Measurements from ENCODE around the gene CEACAM4.
A peak's percentile ranks its signal among the peaks of the same experiment; 100 is the strongest.
"Not testable (repeated sequence)": the region's sequence is repeated elsewhere in the genome, so short reads cannot be mapped to it uniquely, and the experiment has no call there.

CEACAM4 gene

DNA sequence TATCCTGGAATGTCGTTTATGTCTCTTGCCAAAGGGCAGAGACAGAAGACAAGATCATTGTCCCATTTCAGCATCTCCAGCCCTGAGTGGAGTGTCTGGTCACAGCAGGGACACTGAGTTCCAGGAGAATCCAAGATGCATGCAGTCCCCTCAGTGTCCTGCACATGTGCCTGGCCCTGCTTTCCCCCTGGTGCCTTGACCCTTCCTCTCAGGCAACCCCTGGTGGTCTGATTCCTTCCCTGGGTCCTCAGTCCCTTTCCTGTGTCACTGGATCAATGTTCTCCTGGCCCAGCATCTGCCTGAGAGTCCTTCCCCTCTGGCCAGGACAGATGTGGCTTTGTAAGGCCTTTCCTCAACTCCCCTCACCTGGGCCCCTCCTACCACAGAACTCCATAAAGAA is 41.9 kb downstream of the CEACAM4 start:
- TF ChIP-seq POLR2A (IDR thresholded peaks at IDR 0.05; ENCODE audit: low read length): no peak
- no peak for TF ChIP-seq GATA1 (IDR thresholded peaks at IDR 0.05; ENCODE audit: low read depth, low read length)
- no peak for DNase-seq

DNA sequence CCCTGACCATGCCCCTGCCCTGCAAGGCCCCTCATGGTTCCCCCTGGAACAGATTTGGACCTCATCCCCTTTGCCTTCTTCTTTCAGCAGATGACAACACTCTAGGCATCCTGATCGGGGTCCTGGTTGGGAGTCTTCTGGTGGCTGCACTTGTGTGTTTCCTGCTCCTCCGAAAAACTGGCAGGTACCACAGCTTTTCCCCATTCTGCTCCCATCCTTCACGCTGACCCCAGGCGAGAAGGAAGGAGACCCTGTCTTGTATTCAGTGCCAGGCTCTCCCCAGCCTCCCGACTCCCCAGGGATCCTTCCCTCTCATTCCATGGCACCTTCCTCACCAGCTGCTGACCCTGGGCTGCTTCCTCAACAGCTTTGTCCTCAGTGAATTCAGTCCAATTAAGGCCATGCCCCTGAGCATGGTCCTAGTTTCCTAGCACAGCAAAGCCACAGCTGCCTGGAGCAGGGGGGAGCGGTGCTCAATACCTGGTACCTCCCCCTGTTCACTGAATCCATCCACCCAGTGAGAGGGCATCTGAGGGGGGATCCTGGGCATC is 42.5 kb downstream of the CEACAM4 start:
- no peak for TF ChIP-seq GATA1 (IDR thresholded peaks at IDR 0.05; ENCODE audit: low read depth, low read length)
- TF ChIP-seq POLR2A (IDR thresholded peaks at IDR 0.05; ENCODE audit: low read length): no peak
- no peak for DNase-seq

DNA sequence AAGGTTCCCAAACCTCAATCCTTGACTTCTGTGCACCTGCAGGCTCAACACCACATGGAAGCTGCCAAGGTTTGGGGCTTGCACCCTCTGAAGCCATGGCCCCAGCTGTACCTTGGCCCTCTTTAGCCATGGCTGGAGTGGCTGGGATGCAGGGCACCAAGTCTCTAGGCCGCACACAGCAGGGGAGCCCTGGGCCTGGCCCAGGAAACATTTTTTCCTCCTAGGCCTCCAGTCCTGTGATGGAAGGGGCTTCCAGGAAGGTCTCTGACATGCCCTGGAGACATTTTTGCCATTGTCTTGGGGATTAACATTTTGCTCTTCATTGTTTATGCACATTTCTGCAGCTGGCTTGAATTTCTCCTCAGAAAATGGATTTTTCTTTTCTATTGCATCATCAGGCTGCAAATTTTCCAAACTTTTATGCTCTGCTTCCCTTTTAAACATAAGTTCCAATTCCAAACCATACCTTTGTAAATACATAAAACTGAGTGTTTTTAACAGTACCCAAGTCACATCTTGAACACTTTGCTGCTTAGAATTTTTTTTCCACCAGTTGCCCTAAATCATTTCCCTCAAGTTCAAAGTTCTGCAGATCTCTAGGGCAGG is 44.2 kb downstream of the CEACAM4 start:
- DNase-seq: not testable (repeated sequence)

DNA sequence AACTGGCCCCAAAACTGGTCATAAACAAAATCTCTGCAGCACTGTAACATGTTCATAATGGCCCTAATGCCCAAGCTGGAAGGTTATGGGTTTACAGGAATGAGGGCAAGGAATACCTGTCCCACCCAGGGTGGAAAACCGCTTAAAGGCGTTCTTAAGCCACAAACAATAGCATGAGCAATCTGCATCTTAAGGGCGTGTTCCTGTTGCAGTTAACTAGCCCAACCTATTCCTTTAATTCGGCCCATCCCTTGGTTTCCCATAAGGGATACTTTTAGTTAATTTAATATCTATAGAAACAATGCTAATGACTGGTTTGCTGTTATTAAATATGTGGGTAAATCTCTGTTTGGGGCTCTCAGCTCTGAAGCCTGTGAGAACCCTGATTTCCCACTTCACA is 45.8 kb downstream of the CEACAM4 start:
- DNase-seq: not testable (repeated sequence)

DNA sequence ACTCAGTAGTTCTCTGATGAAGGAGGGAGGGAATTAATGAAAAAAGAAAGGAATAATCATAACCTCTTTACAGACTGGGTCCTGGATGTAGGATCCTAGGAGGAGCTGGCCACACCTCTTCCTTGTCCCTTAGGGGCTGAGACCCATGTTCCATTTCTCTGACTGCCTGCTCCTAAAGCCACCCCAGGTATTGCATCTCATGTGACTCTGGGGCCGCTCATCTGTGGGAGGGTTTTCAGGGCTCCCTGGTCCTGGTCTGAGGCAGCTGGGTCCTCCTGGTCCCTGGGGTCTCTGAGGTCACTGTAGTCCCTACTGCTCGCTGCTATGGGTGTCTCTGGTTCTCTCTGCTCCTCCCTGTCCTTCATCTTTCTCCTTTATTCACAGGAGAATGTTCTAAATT is 48.0 kb downstream of the CEACAM4 start:
- no peak for TF ChIP-seq GATA1 (IDR thresholded peaks at IDR 0.05; ENCODE audit: low read depth, low read length)
- no peak for TF ChIP-seq POLR2A (IDR thresholded peaks at IDR 0.05; ENCODE audit: low read length)
- DNase-seq: no peak

DNA sequence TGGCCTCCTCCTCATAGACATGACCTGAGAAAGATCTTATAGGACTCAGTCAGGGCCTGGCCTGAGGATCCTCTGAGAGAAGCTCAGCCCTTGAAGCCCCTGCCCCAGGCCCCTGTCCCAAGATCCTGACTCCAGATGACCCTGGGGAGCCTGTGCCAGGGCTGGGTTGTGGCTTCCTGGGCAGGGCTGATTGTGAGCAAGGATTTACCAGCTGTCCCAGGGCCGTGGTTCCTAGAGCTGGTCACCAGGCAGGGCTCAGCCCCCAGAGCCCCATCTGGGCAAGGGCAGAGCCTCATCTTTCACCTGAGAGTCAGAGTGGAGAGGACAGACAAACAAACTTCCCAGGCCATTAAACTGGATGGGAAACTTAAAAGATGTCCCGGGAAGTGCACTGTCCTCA is 49.0 kb downstream of the CEACAM4 start:
- TF ChIP-seq POLR2A (IDR thresholded peaks at IDR 0.05; ENCODE audit: low read length) (no peak), GATA1 (IDR thresholded peaks at IDR 0.05; ENCODE audit: low read depth, low read length) (no peak)
- DNase-seq: no peak

DNA sequence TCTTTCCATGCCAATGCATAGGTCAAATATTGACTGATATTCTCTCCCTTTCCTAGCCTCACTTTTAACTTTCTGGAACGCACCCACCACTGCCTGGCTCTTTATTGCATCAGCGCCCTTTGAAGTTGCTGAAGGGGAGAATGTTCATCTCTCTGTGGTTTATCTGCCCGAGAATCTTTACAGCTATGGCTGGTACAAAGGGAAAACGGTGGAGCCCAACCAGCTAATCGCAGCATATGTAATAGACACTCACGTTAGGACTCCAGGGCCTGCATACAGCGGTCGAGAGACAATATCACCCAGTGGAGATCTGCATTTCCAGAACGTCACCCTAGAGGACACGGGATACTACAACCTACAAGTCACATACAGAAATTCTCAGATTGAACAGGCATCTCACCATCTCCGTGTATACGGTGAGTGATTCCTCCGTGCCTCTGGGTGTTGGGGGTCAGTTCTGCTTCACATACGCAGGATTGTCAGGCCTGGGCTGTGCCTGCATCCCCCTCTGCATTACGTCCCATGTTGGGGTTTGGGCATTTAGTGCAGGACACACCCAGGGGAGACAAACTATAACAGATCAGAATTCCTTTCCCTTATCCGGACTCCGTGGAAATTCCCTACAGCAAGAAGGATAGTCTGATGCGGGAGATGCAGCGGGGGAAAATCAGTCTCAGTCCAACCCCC is 49.6 kb downstream of the CEACAM4 start:
- DNase-seq: no peak
- TF ChIP-seq POLR2A (IDR thresholded peaks at IDR 0.05; ENCODE audit: low read length) (no peak), GATA1 (IDR thresholded peaks at IDR 0.05; ENCODE audit: low read depth, low read length) (no peak)

DNA sequence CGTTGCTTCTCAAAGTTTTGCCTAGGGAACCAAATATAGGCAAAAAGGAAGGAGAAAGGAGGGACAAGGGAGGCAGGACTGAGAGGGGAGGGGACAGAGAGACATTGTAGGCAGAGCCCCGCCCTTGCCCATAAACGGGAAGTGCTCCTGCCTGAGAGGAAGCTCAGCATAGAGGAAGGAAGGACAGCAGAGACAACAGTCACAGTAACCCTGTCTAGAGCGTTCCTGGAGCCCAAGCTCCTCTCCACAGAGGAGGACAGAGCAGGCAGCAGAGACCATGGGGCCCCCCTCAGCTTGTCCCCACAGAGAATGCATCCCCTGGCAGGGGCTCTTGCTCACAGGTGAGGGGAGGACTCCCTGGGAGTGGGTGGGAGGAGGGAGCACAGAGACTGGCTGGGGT is 50.9 kb downstream of the CEACAM4 start, which contains the start of gene CEACAM21:
Gene CEACAM21, plus strand, starts transcription at position 169 of the 400 bp plus-strand sequence. Its CDS starts 109 bp downstream, at position 278.
- TF ChIP-seq POLR2A (IDR thresholded peaks at IDR 0.05; ENCODE audit: low read length) (no peak), GATA1 (IDR thresholded peaks at IDR 0.05; ENCODE audit: low read depth, low read length) (no peak)
- no peak for DNase-seq

DNA sequence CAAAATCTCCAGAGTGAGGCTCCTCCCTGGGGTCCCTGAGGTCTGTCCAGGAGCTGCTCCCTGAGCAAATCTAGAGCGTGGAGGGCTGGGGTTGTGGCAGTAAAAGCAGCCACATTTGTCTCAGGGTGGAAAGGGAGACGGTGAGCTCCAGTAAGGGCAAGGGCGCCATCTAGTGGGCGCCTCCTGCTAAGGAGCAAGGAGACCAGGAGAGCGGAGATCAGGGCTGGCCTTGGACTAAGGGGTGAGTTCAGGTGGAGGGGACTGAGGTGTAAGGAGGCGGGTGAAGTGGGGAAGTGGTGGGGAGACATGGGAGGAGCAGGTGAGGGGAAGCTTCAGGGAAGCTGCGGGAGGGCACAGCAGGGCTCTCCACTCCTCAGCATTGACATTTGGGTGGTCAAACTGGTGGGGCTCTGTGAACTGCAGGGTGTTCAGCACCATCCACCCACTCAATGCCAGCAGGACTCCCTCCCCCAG is 56.2 kb downstream of the CEACAM4 start:
- TF ChIP-seq GATA1 (IDR thresholded peaks at IDR 0.05; ENCODE audit: low read depth, low read length) (no peak), POLR2A (IDR thresholded peaks at IDR 0.05; ENCODE audit: low read length) (no peak)

DNA sequence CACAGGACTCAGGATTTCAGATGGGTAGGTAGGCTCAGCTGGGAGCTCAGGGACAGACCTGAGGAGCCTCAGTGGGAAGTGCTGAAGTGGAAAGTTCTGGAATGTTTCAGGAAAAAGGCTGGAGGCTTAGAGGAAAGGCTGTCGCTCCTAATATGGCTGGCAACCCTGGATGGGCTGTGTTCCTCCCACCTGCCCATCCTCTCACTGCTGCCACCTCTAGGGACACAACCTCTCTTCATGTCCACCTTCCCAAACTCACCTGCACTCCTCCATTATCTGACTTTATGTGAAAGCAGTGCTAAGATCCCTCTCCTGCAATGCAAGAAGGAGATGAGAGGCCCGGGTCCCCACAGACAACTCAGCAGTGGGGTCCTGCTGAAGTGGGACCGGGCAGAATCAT is 56.7 kb downstream of the CEACAM4 start:
- DNase-seq: no peak
- TF ChIP-seq GATA1 (IDR thresholded peaks at IDR 0.05; ENCODE audit: low read depth, low read length): no peak
- TF ChIP-seq POLR2A (IDR thresholded peaks at IDR 0.05; ENCODE audit: low read length): no peak

More for the DNA sequence above, 56.2 kb downstream of the CEACAM4 start:
- DNase-seq: peak; percentile 64 to 81

DNA sequence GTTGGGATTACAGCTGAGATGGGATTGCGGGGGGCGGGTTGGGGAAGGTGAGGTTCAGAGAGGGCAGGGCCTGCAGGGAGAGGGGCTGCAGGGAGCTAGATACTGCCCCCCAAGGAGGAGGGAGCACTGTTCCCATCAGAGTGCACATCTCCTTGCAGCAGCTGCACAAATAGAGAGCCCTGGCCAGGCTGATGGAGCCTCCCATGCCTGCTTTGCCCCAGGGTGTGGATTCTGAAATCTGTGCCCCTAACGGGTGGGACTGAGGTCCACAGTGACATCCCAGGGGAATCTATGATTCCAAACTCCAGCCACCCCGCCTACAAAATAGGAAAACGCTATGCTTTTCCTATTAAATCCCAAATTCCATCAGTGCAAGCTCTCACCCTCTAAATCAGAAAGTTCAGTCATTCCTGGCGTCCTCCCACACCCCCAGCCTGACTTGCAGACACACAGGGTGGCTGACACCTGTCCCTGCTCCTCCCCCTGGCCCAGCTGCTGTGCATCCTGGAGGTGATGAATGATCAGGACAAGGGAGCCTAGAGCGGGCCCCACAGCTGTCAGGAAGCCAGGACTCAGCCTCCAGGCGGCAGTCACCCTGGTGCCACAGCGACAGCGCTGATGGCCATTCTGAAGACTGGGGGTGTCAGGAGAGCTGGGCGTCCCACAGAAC is 57.3 kb downstream of the CEACAM4 start:
- TF ChIP-seq GATA1 (IDR thresholded peaks at IDR 0.05; ENCODE audit: low read depth, low read length) (no peak), POLR2A (IDR thresholded peaks at IDR 0.05; ENCODE audit: low read length) (no peak)
- no peak for DNase-seq

Measured in erythroblast (primary cell).